Right forelimb (tissue), 1 donor: Measurements from ENCODE around the gene PPP2R2D.
A peak's percentile ranks its signal among the peaks of the same experiment; 100 is the strongest.

Source experiments
- DNase-seq: peaks from one replicate; pipeline ENCODE4 v3.0.0-alpha.2; 2018

PPP2R2D gene

GRCh38 chr10:131890276-131891195 lies 10.3 kb upstream of the PPP2R2D start:
- no peak for DNase-seq

- no peak for DNase-seq
Measured at GRCh38 chr10:131891196-131891928, 9.4 kb upstream of the PPP2R2D start.

GRCh38 chr10:131891929-131892805 lies 8.6 kb upstream of the PPP2R2D start:
- no peak for DNase-seq

GRCh38 chr10:131892806-131893675 lies 7.8 kb upstream of the PPP2R2D start:
- DNase-seq = no peak

- DNase-seq = no peak
Measured at GRCh38 chr10:131895116-131895515, 5.7 kb upstream of the PPP2R2D start.

- no peak for DNase-seq
Measured at GRCh38 chr10:131896403-131896802, 4.4 kb upstream of the PPP2R2D start.

- no peak for DNase-seq
Measured at GRCh38 chr10:131897297-131897899, 3.4 kb upstream of the PPP2R2D start.

- DNase-seq = no peak
Measured at GRCh38 chr10:131898061-131898460, 2.7 kb upstream of the PPP2R2D start.

- DNase-seq = no peak
Measured at GRCh38 chr10:131898713-131899112, 2.1 kb upstream of the PPP2R2D start.

GRCh38 chr10:131899116-131899690 lies 1.6 kb upstream of the PPP2R2D start:
- DNase-seq = no peak

- no peak for DNase-seq
Measured at GRCh38 chr10:131899695-131900349, 986 bp upstream of the PPP2R2D start.

GRCh38 chr10:131901181-131901829 lies 497 bp downstream of the PPP2R2D start:
- peak; percentile 70 for DNase-seq

GRCh38 chr10:131902211-131902610 lies 1.4 kb downstream of the PPP2R2D start:
- no peak for DNase-seq

- DNase-seq = no peak
Measured at GRCh38 chr10:131902691-131903090, 1.9 kb downstream of the PPP2R2D start.

- no peak for DNase-seq
Measured at GRCh38 chr10:131905267-131905571, 4.4 kb downstream of the PPP2R2D start.

- DNase-seq = no peak
Measured at GRCh38 chr10:131905603-131906268, 4.9 kb downstream of the PPP2R2D start.

- DNase-seq = no peak
Measured at GRCh38 chr10:131906269-131906639, 5.4 kb downstream of the PPP2R2D start.

- DNase-seq = no peak
Measured at GRCh38 chr10:131907679-131908078, 6.9 kb downstream of the PPP2R2D start.

- DNase-seq = no peak
Measured at GRCh38 chr10:131908151-131908550, 7.3 kb downstream of the PPP2R2D start.
